ENCODE measurements around the gene GPR45.

GPR45 gene, protein sequence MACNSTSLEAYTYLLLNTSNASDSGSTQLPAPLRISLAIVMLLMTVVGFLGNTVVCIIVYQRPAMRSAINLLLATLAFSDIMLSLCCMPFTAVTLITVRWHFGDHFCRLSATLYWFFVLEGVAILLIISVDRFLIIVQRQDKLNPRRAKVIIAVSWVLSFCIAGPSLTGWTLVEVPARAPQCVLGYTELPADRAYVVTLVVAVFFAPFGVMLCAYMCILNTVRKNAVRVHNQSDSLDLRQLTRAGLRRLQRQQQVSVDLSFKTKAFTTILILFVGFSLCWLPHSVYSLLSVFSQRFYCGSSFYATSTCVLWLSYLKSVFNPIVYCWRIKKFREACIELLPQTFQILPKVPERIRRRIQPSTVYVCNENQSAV

DNA sequence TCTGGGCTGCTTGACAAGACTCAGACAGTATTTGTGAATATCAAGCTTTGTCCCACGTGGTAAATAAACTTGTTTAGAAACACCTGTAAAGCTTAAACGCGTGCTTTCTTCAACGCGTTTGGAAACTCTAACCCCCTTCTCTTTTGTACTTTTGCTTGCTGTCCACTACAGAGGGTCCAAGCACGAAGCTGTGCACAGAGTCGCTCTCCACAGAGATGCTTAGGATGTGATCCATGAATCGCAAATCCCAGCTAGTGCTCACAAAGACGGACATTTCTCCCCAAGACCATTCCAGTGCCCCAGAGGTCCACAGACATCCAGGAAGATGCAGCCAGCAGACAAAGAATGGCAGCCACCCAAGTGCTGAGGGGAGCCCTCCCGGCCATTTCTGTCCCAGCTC lies at the start of gene GPR45:
TSS of gene GPR45 (plus strand) at position 301 of the 400 bp plus-strand sequence. CDS start 116 bp downstream, outside the sequence.
- no peak for TF ChIP-seq GATA2 (IDR thresholded peaks at IDR 0.05; ENCODE audit: low read depth, low read length)
- no peak for TF ChIP-seq GATA3 (IDR thresholded peaks at IDR 0.05; ENCODE audit: low read depth, low read length)

DNA sequence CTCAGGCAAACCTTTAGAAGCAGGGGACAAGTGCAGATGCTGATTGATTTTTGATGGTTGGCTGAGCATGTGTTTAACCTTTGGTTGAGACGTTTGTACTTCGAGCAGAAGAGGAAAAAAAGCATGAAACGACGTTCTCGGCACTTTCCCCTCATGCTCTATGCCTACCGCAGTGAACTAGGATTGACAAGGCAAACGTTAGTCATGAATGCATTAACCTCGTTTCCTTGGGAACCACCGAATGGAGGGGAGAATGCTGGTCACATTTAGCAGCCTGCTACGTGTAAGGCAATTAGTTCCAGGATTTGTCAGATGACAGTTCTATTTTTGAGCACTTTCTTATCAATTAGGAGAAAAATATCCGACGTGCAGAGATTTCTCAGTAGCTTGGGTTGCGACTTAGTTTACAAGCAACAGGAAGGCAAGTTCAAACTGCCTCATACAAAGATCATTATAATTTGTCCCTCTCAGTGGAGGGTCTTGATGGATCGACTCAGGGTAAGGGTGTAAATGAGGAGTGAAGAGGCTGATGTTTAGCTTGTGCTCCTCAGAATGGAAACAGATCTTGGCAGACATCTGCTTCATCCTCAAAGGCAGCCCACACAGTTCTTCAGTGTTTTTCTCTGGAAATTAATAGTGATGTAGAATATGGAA lies 47.4 kb upstream of the GPR45 start:
- no peak for TF ChIP-seq GATA3 (IDR thresholded peaks at IDR 0.05; ENCODE audit: low read depth, low read length)
- no peak for TF ChIP-seq GATA2 (IDR thresholded peaks at IDR 0.05; ENCODE audit: low read depth, low read length)

DNA sequence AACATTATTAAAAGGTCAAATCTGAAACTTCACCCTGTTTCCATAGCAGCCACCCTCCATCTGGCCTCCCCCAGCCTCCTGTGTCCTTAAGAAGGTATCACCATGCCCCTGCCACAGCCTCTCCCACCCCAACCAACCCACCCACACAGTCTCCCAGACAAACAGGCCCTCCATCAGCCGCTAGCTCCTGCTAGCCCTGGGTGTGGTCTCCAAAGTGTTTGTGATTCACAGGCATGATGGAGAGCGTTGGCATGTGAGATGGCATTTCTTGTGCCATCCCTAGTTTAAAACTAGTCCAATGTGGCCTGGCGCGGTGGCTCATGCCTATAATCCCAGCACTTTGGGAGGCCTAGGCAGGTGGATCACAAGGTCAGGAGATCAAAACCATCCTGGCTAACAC lies 44.9 kb upstream of the GPR45 start:
- TF ChIP-seq GATA2 (IDR thresholded peaks at IDR 0.05; ENCODE audit: low read depth, low read length) (no peak), GATA3 (IDR thresholded peaks at IDR 0.05; ENCODE audit: low read depth, low read length) (no peak)

DNA sequence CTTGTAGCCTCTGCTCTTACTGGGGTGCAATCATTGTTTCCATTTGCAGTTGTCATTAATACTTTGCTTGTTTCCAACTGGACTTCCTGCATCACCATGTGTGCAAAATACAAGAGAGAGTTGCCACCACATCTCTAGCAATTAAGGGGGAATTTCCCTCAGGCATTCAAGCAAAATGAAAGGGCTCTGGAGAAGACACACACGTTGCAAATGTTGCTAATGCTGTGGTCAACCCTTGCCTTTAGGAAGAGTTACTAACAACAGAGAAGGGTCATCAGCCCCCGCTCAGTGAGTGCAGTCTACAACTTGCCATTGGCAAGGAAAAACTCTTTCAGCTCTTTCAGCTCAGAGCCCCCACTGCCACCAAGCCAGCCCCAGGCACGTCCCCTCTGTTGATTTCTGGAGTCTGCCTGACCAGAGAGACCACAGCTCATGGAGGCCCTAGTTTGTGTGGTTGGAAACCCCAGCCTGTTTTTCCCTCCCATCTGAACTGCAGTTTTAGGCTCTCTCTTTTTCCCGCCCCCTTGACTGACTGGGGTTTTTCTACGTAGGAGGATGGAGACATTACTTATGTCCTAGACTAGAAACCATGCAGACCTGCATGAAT lies 25.9 kb upstream of the GPR45 start:
- TF ChIP-seq GATA3 (IDR thresholded peaks at IDR 0.05; ENCODE audit: low read depth, low read length) = no peak
- TF ChIP-seq GATA2 (IDR thresholded peaks at IDR 0.05; ENCODE audit: low read depth, low read length) = no peak

DNA sequence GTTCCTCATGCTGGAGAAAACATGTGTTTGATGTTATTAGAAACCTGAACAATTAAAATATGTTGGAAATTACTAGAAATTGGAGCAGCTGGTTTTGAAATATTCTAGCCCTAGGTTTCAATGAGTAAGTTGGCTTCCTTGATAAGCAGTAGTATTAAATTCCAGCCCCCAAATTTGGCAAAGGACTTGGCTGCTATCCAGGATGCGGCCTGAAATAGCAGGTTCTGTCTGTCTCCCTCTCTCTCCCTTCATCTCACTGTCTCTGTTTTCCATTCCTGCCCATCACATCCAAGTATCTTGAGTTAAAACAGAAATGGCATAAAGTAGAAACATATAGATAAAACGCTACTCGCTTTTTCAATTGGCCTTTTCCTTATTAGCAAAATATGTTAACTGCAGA lies 20.9 kb upstream of the GPR45 start:
- peak; percentile 83 for TF ChIP-seq GATA2 (IDR thresholded peaks at IDR 0.05; ENCODE audit: low read depth, low read length)
- peak; percentile 68 for TF ChIP-seq GATA3 (IDR thresholded peaks at IDR 0.05; ENCODE audit: low read depth, low read length)

DNA sequence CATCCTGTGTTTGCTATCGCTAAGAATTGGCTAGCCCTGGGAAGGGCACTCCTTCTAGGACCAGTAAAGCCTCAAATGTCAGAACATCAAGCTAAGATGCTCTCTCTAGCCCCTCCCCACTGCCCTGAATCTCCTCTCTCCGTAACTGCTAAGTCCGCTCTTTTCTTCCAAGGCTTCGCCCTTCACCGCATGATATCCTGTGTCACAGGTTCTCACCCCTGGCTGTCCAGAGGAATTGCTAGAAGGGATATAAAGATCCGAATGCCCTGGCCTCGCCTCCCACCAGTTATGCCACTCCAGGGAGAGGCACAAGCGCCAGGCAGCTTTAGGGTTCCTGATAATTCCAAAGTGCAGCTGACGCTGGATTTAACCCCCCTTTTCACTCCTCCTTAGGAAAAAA lies 17.1 kb upstream of the GPR45 start:
- no peak for TF ChIP-seq GATA2 (IDR thresholded peaks at IDR 0.05; ENCODE audit: low read depth, low read length)
- TF ChIP-seq GATA3 (IDR thresholded peaks at IDR 0.05; ENCODE audit: low read depth, low read length) = no peak

DNA sequence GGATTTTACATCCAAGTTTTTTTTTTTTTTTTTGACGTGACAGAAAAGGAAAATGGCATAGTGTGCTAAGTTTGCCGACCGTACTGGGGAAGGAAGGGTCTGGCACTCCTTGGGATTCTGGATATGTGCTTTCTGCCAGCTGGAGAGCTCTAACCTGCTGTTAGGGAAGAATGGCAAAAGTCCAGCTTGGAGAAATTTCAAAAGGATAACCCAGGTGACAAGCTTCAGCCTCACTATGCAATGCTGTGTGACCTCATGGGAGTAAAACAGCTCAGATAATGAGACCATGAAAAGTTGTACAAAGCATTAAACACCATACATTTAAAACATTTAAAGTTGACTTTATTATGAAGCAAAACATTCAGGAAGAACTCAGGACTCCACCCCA lies 10.3 kb upstream of the GPR45 start:
- TF ChIP-seq GATA2 (IDR thresholded peaks at IDR 0.05; ENCODE audit: low read depth, low read length) = no peak

DNA sequence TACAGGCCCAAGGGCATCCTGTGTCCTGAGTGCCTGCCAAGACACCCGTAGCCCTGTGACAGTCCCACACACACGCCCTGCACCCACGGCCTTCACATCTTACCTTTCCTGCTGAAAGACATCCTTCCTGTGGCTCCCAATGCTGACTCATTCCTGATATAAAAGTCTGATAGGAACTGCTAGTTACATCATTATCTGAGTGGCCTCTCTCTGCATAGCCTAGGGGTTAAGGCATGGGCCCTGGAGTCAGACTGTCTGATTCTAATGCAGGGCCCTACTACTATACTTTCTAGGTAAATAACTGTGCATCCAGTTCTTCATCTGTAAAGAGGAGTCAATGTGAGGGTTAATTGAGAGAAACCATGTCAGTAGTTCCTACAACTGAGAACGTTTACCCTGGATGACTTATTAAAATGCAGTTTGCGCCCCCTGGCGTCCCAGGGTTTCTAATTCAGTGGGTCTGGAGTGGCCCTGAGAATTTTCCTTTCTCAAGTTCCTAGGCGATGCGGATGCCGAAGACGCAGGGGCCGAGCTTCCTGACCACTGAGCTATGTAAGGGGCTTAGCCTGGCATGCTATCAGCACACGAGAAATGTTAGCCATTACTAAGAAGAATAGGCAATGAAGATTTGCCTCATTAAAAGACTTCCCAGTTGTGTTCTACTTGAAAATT lies 6.0 kb upstream of the GPR45 start:
- peak; percentile 65 for TF ChIP-seq GATA2 (IDR thresholded peaks at IDR 0.05; ENCODE audit: low read depth, low read length)
- TF ChIP-seq GATA3 (IDR thresholded peaks at IDR 0.05; ENCODE audit: low read depth, low read length) = no peak

DNA sequence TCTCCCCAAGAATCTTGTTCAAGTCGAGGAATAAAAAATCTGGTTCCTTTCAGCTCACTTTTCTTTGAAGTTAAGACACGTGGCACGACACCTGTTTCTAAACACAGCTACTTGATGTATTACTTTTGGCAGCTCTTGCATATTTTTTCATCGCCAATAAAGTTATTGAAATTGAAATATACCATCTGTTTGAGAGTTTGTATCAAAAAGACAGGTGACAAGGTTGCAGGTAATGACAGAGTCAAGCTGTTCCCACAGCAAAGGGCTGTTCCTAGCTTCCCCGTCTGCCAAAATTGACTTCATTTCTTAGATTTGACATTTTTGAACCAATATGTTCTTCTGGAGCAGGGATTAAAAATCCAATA lies 5.5 kb upstream of the GPR45 start:
- TF ChIP-seq GATA3 (IDR thresholded peaks at IDR 0.05; ENCODE audit: low read depth, low read length) (no peak), GATA2 (IDR thresholded peaks at IDR 0.05; ENCODE audit: low read depth, low read length) (no peak)

DNA sequence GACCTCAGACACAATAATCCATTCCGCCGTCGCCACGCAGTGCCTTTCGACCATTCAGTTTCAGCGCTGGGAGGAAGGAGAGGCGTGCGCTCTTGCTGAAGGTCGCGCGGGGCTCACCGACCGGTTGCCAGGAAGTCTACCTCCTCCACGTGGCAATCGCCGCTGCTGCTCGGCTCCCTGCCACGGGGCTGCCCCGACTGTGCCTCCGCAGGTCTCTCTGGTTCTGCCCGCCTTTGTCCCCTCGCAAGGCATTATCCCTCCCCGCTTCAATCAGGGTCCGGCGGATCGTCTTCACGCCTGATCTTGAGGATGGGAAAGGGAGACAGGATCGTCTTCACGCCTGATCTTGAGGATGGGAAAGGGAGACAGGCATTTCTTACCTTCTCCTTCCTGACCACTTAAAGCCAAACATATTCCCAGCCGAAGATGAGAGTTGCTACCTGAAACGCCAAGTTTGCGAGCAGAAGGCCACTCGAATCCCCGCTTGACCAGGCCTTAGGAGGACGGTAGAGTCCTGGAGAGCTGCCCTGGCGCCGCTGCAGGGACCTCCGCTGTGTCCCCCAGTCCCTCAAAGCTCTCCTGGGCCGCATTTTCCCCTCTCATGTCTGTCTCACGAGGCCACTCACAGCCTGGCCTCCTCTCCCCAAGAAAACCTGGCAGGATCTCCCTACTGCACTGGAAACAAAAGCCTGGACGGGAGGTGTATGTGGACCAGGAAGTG lies 4.3 kb upstream of the GPR45 start:
- no peak for TF ChIP-seq GATA2 (IDR thresholded peaks at IDR 0.05; ENCODE audit: low read depth, low read length)
- TF ChIP-seq GATA3 (IDR thresholded peaks at IDR 0.05; ENCODE audit: low read depth, low read length) = no peak

DNA sequence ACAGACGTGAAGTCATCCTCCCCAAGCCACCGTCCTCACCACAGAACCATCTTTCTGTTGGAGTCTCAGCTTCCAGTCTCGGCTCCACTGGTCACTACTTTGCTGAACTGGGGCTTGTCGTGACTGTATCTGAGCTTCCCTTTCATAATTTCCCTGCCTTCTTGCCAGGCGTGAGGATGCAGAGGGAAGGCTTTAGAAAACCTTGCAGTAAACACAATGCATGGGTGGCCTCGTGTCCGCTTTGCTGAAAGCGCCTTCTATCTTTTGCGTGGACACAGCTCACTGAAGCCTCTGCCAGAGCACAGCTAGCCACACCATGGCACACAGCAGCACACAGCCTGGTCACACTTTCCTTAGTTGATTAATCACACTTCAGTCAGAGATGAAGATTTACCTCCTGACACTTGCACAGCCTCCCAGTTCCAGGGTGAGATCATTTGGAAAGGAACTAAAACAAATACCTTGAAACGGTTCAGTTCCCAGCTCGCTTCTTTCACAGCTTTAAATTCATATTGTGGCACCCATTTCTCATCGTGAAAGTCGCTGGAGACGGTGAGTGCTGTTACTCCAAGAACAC lies 2.8 kb upstream of the GPR45 start:
- TF ChIP-seq GATA2 (IDR thresholded peaks at IDR 0.05; ENCODE audit: low read depth, low read length) = no peak
- TF ChIP-seq GATA3 (IDR thresholded peaks at IDR 0.05; ENCODE audit: low read depth, low read length) = no peak

DNA sequence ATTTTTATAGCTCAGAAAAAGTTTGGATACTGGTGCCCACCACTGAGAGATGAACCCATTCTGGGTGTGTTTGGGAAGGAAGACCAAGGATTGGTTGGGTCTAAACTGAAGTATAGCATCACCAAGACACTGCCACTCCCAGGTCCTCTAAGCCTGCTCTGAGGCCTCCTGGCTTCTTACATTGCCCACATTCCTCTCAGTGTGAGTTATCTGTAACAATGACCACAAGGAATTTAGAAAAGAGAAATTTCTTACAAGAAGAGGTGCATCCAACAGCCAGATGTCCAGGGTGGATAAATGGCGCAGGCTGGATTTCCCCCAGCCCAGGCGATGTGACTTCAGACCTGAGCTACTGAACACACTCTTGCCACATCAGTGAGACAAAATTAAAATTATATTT lies 1.6 kb upstream of the GPR45 start:
- no peak for TF ChIP-seq GATA2 (IDR thresholded peaks at IDR 0.05; ENCODE audit: low read depth, low read length)
- no peak for TF ChIP-seq GATA3 (IDR thresholded peaks at IDR 0.05; ENCODE audit: low read depth, low read length)

DNA sequence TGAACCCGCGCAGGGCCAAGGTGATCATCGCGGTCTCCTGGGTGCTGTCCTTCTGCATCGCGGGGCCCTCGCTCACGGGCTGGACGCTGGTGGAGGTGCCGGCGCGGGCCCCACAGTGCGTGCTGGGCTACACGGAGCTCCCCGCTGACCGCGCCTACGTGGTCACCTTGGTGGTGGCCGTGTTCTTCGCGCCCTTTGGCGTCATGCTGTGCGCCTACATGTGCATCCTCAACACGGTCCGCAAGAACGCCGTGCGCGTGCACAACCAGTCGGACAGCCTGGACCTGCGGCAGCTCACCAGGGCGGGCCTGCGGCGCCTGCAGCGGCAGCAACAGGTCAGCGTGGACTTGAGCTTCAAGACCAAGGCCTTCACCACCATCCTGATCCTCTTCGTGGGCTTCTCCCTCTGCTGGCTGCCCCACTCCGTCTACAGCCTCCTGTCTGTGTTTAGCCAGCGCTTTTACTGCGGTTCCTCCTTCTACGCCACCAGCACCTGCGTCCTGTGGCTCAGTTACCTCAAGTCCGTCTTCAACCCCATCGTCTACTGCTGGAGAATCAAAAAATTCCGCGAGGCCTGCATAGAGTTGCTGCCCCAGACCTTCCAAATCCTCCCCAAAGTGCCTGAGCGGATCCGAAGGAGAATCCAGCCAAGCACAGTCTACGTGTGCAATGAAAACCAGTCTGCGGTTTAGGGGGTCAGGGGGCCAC lies 897 bp downstream of the GPR45 start:
- TF ChIP-seq GATA3 (IDR thresholded peaks at IDR 0.05; ENCODE audit: low read depth, low read length) (no peak), GATA2 (IDR thresholded peaks at IDR 0.05; ENCODE audit: low read depth, low read length) (no peak)
